Left ventricle myocardium superior (tissue), 1 donor: ENCODE data around the gene ATP1B3. TPM values are rescaled to one million over a fixed set of nuclear protein-coding genes. Genes with fewer than 3 reads are reported as not detected.
"Not testable (repeated sequence)": the region's sequence is repeated elsewhere in the genome, so short reads cannot be mapped to it uniquely, and the experiment has no call there.

Experiments used
- ATAC-seq: fragments of 200-7000 bp; cut with Tn5 transposase; one replicate; pipeline ENCODE4 v1.9.1; 2020; ENCODE audit warnings: mild to moderate bottlenecking, moderate library complexity
- DNase-seq: peaks from one replicate; pipeline ENCODE4 v3.0.0-alpha.2; 2020
- intact Hi-C: fragments of 100-400 bp; cut with micrococcal nuclease; formaldehyde crosslinking; loops from one replicate; pipeline ENCODE4 v1.11.0; 2022
- total RNA-seq: library from RNA; stranded (reverse); fragmentation: NEBNext Ultra II Directional; extraction: Animal tissue kit (Norgen Biotek cat#: 25700); gene quantifications from one replicate; pipeline ENCODE4 v1.2.1, GENCODE V29; 2021
- donor health status: DM: no; HTN: yes; CAD: no; lungs with severe emphysema.

The ATP1B3 gene
- total RNA-seq, 1 donor from 2014 or later: 31.1 TPM

DNA sequence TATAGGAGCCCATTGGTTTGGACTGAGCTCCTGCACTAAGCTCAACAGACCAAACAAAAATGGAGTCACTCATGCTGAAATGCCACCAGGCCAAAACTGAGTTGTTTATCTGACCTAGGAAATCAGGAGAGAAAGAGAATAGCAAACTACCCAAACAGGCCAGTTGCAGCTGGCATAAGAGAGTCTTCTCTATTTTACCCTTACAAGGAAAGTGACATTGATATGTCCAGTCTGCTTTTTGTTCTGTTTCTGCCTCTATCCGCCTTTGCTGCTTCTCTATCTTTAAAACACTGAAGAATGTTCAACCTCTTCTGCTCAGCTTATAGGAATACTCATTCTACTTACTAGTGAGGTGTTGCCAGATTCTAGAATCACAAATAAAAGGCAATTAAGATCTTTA, 95.1 kb downstream of the ATP1B3 start:
- intact Hi-C loops: no loop called here
- no peak for ATAC-seq

DNA sequence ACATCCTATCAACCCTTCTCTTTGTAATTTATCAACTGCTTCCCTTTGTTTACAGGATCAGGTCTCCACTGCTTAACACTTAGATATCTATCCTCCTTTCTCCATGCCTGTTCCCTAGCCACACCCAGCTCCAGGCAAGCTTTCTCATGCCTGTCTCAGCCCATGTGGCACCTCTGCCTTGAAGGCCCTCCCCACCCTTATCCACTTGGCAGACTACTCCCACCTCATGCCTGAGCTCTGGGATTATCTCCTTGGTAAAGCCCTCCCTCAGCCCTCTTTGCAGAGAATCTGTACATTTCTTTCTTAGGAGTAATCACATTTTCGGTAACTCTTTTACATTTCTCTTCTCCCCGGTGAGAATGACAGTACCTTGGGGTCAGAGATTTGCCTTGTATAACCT, 96.0 kb downstream of the ATP1B3 start:
- ATAC-seq: no peak
- intact Hi-C loops: no loop called here

More for the DNA sequence above, 95.1 kb downstream of the ATP1B3 start:
- DNase-seq: no peak

DNA sequence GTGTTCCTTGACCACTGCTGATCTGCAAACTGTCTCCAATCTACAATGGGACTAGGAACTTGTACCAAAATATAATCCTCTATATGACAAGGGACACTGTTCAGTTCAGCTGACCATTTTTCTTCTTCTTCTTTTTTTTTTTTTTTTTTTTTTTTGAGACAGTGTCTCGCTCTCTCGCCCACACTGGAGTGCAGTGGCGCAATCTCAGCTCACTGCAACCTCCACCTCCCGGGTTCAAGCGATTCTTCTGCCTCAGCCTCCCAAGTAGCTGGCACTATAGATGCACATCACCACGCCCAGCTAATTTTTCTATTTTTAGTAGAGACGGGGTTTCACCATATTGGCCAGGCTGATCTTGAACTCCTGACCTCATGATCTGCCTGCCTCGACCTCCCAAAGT, 98.3 kb downstream of the ATP1B3 start:
- ATAC-seq, intact Hi-C loops, DNase-seq: not testable (repeated sequence)

More for the DNA sequence above, 96.0 kb downstream of the ATP1B3 start:
- no peak for DNase-seq

Other genes with a start within 250 kb of the ATP1B3 start
- gene RNF7, start 138.3 kb upstream of the ATP1B3 start, total RNA-seq: 85.0 TPM
- not detected for gene GRK7, start 113.2 kb upstream of the ATP1B3 start, total RNA-seq